ENCODE measurements around the gene HAGH.

The HAGH gene

DNA sequence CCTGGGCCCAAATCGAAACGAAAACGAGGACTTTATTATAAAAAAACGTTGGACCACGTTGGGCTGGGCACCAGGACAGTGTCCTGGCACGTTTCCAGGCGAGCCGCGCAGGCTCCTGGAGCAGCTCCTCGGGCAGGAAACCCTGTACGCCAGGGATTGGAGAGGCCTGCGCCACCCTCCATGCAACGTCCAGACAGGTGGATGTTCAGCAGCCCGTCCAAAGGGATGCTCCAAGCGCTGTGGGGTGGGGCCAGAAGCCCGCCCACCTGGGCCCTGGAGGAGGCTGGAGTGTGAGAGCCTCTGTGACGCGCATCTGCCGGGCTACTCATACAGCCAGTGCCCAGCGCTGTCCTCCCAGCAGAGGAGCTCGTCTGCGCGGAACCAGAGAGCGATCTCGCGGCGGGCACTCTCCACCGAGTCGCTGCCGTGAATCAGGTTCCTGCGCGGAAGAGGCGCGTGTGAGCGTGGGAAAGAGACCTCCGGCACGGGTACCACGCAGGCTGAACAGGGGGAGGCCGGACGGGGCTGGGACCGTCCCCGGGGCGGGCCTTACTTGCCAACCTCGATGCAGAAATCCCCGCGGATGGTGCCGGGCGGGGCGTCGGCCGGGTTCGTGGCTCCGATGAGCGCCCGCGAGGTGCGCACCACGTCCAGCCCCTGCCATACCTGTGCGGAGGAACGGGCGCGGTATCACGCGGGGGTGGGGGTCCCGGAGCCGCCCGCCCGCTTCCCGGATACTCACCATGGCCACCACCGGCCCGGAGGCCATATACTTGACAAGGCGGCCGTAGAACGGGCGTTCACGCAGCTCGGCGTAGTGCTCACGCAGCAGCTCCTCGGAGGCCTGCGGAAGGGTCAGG is 56.1 kb downstream of the HAGH start:
- TF ChIP-seq, protein P1, sequence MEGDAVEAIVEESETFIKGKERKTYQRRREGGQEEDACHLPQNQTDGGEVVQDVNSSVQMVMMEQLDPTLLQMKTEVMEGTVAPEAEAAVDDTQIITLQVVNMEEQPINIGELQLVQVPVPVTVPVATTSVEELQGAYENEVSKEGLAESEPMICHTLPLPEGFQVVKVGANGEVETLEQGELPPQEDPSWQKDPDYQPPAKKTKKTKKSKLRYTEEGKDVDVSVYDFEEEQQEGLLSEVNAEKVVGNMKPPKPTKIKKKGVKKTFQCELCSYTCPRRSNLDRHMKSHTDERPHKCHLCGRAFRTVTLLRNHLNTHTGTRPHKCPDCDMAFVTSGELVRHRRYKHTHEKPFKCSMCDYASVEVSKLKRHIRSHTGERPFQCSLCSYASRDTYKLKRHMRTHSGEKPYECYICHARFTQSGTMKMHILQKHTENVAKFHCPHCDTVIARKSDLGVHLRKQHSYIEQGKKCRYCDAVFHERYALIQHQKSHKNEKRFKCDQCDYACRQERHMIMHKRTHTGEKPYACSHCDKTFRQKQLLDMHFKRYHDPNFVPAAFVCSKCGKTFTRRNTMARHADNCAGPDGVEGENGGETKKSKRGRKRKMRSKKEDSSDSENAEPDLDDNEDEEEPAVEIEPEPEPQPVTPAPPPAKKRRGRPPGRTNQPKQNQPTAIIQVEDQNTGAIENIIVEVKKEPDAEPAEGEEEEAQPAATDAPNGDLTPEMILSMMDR (conservative IDR thresholded peaks at IDR 0.05), result no peak
- peak overlapping the region; percentile 88 for H3K27ac ChIP-seq

DNA sequence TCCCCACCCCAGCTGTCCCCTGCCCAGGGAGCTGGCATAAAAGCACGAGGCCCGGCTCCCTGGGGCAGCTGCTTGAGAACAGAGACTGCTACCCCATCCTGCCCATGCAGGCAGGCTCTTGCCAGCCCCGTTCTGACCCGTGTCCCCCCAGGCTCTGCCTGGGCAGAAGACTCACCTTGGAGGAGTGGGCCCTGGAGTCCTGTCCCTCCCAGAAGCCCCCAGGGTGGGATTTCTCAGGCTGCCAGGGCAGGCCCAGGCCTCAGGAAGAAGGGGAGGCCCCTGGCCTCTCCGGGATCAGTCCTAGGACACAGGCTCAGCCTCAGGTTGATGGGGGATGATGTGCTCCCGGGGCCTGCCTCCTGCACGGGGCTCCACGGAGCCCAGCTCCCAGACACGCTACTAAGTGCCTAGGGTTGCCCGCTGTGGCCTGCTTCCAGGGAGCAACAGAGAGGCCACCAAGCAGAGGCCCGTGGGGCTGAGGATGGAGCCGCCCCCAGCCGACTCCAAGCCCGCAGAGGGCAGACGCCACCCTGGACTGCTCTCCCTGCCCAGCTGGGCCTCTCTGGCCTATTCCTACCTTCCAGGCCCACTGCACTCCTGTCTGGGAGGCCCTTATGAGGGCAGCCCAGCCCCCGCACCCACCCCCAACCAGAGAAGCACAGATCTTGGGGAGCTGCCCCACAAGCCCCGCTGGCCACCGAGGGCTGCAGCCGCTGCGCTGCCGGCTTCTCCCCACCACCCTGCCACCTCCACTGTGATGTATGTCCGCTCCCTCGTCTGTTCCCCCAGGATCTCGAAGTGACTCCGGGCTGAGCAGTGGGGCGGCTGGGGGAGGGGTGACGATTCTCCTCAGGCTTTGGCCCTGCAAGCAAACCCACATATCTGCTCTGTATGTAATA is 57.0 kb downstream of the HAGH start:
- TF ChIP-seq, protein P1 (conservative IDR thresholded peaks at IDR 0.05), result no peak
- peak overlapping the region; percentile 88 for H3K27ac ChIP-seq

DNA sequence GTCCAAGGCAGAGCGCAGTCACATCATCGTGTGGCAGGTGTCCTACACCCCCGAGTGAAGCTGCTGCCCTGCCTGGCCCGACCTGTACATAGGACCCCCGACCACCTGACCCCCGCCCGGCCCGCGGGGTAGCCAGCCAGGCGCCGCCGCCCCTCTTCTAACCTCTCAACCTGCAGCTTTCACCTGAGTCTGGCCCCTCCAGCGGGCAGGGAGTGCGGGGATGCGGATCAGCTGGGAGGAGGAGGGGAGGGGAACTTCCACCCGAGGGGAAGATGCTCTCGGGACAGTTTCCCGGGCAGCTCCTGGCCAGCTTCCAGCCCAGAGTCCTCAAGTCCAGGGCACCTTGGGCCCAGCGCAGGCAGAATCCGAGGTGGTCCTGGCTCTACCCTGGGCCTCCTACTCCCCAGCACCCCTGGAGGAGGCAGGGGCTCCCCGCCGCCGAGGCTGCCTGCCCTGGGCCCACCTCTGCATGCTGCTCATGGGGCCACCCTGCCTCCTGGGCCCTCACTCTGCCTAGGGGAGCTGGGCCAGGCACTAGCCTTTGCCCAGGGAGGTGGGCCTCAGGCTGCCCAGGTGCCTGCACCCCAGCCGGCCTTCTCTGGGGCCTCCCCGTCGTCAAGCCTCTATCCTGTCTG is 57.7 kb downstream of the HAGH start:
- TF ChIP-seq, protein P1 (conservative IDR thresholded peaks at IDR 0.05), result no peak
- H3K27ac ChIP-seq, result peak overlapping the region; percentile 88

DNA sequence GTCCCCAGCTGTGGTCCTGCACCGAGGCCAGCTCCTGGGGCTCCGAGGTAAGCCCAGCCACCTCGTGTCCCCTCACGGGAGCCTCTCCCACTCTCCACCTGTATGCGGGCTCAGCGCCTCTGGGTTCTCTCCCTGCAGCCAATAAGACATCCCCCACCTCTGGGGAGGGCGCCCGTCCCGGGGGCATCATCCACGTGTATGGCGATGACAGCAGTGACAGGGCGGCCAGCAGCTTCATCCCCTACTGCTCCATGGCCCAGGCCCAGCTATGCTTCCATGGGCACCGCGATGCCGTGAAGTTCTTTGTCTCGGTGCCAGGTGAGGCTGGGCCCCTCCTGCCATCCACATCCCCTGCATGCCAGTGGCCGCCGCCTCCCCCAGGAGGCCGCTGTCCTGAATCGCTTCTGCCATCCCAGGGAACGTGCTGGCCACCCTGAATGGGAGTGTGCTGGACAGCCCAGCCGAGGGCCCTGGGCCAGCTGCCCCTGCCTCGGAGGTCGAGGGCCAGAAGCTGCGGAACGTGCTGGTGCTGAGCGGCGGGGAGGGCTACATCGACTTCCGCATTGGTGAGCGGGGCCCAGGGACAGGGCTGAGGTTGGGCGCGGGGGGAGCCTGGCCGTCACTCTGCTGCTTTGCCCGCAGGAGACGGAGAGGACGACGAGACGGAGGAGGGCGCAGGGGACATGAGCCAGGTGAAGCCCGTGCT is 58.4 kb downstream of the HAGH start:
- TF ChIP-seq, protein P1 (conservative IDR thresholded peaks at IDR 0.05), result no peak
- H3K27ac ChIP-seq, result no peak overlapping the region; the same call in 1 of the 2 replicates

DNA sequence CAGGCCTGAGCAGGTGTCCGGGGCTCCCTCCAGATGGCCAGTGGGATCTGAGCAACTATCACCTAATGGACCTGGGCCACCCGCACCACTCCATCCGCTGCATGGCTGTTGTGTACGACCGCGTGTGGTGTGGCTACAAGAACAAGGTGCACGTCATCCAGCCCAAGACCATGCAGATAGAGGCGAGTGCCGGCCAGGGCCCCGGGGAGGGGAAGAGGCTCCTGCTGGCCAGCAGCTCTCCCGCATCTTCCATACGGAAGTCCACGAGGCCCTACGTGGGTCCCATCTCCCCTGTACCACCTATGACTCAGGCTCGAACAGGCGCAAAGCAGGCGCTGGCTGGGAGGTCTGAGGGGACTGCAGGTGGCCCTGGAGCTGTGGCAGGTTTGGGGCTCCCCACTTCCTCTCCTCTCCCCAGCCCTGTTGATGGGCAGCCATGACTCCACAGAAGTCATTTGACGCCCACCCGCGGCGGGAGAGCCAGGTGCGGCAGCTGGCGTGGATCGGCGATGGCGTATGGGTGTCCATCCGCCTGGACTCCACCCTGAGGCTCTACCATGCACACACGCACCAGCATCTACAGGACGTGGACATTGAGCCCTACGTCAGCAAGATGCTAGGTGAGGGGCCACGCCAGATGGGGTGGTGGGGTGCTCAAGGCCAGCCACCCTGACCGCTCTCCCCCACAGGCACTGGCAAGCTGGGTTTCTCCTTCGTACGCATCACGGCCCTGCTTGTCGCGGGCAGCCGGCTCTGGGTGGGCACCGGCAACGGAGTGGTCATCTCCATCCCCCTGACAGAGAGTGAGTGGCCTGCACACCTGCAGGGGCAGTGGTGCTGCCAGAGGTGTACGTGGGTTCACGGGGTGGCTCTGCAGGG is 59.3 kb downstream of the HAGH start:
- TF ChIP-seq, protein P1 (conservative IDR thresholded peaks at IDR 0.05), result no peak
- H3K27ac ChIP-seq, result no peak overlapping the region

DNA sequence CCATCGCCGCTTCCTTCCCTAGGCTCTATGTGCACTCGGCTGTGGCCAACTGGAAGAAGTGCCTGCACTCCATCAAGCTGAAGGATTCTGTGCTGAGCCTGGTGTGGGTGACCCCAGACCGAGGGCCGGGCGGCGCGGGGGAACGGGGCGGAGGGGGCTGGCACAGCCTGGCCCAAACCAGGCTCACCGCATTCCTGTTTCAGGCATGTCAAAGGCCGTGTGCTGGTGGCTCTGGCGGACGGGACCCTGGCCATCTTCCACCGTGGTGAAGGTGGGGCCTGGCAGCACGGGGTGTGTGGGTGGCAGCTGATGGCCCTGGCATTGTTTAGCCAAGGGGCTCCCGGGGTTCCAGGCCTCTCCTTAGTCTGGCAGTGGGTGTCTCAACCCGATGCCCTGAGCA is 59.9 kb downstream of the HAGH start:
- TF ChIP-seq, protein P1 (conservative IDR thresholded peaks at IDR 0.05), result no peak
- H3K27ac ChIP-seq, result no peak overlapping the region

All from VCaP (cell line).